ENCODE measurements around the gene IFI27L2.
A peak's percentile ranks its signal among the peaks of the same experiment; 100 is the strongest.
"Not testable (repeated sequence)": the region's sequence is repeated elsewhere in the genome, so short reads cannot be mapped to it uniquely, and the experiment has no call there.

IFI27L2 gene
- total RNA-seq = 6.2 reads per million, percentile 23 among the genes with 10 or more reads in this experiment

- DNase-seq = peak; percentile 62
Observed at GRCh38 chr14:94129111-94129757, at the start of gene IFI27L2. IFI27L2 (minus strand) TSS chr14:94129604; CDS start chr14:94129564, 40 bp downstream.

GRCh38 chr14:94177806-94178205, 48.4 kb upstream of the IFI27L2 start:
- no peak for DNase-seq

GRCh38 chr14:94176808-94177207, 47.4 kb upstream of the IFI27L2 start:
- no peak for DNase-seq

GRCh38 chr14:94175747-94176146, 46.3 kb upstream of the IFI27L2 start:
- no peak for DNase-seq

GRCh38 chr14:94175011-94175745, 45.8 kb upstream of the IFI27L2 start:
- no peak for DNase-seq

- no peak for DNase-seq
Observed at GRCh38 chr14:94174604-94175010, 45.2 kb upstream of the IFI27L2 start.

- DNase-seq = peak; percentile 81
Observed at GRCh38 chr14:94173885-94174603, 44.6 kb upstream of the IFI27L2 start, which contains the start of gene PPP4R4. PPP4R4 (plus strand) TSS chr14:94174322; CDS start chr14:94174466, 144 bp downstream.

- DNase-seq = no peak
Observed at GRCh38 chr14:94173471-94173884, 44.1 kb upstream of the IFI27L2 start.

- no peak for DNase-seq
Observed at GRCh38 chr14:94172545-94172944, 43.1 kb upstream of the IFI27L2 start.

GRCh38 chr14:94171208-94171607, 41.8 kb upstream of the IFI27L2 start:
- no peak for DNase-seq

- no peak for DNase-seq
Observed at GRCh38 chr14:94170136-94170535, 40.7 kb upstream of the IFI27L2 start.

- no peak for DNase-seq
Observed at GRCh38 chr14:94165744-94166143, 36.3 kb upstream of the IFI27L2 start.

GRCh38 chr14:94164685-94165431, 35.5 kb upstream of the IFI27L2 start:
- DNase-seq = no peak

- DNase-seq = no peak
Observed at GRCh38 chr14:94163796-94164195, 34.4 kb upstream of the IFI27L2 start.

- no peak for DNase-seq
Observed at GRCh38 chr14:94162466-94162865, 33.1 kb upstream of the IFI27L2 start.

GRCh38 chr14:94161981-94162380, 32.6 kb upstream of the IFI27L2 start:
- DNase-seq = no peak

- no peak for DNase-seq
Observed at GRCh38 chr14:94161058-94161457, 31.7 kb upstream of the IFI27L2 start.

- no peak for DNase-seq
Observed at GRCh38 chr14:94158239-94158883, 29.0 kb upstream of the IFI27L2 start.

GRCh38 chr14:94157197-94157596, 27.8 kb upstream of the IFI27L2 start:
- DNase-seq = no peak

GRCh38 chr14:94156143-94156542, 26.7 kb upstream of the IFI27L2 start:
- not testable (repeated sequence) for DNase-seq

GRCh38 chr14:94153750-94154342, 24.4 kb upstream of the IFI27L2 start:
- no peak for DNase-seq

GRCh38 chr14:94152676-94153075, 23.3 kb upstream of the IFI27L2 start:
- DNase-seq = no peak

All from effector CD4-positive, alpha-beta T cell (primary cell).